Kasumi-1 (cell line): ENCODE data around the gene PGAP3.
"Not testable (repeated sequence)": the region's sequence is repeated elsewhere in the genome, so short reads cannot be mapped to it uniquely, and the experiment has no call there.

ENCODE experiments used
- DNase-seq, 2 experiments: peaks; one replicate each; lab custom pipeline; 2025; lab: John Stamatoyannopoulos, UW

Gene PGAP3

GRCh38 chr17:39715375-39716072 lies 27.7 kb upstream of the PGAP3 start:
- no peak for DNase-seq

DNA sequence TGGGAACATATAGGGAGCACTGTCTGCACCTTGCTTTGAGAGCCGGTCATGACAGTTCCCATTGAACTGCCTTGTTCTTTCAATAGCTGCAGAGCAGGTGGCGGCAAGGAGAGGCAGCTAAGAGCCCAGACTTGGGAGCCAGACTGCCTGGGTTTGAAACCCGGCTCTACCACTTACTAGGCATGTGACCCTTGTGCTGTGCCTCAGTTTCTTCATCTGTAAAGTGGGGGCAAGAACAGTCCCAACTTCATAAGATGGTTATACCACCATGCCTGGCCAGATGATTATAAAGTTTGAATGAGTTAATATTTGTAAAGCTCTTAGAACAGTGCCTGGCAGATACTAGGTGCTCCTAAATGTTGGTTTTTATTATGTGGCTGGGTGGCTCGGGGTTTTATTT lies 26.4 kb upstream of the PGAP3 start:
- DNase-seq: no peak

DNA sequence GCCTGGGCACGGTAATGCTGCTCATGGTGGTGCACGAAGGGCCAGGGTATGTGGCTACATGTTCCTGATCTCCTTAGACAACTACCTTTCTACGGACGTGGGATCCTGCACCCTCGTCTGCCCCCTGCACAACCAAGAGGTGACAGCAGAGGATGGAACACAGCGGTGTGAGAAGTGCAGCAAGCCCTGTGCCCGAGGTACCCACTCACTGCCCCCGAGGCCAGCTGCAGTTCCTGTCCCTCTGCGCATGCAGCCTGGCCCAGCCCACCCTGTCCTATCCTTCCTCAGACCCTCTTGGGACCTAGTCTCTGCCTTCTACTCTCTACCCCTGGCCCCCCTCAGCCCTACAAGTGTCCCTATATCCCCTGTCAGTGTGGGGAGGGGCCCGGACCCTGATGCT lies 24.0 kb upstream of the PGAP3 start:
- no peak for DNase-seq

DNA sequence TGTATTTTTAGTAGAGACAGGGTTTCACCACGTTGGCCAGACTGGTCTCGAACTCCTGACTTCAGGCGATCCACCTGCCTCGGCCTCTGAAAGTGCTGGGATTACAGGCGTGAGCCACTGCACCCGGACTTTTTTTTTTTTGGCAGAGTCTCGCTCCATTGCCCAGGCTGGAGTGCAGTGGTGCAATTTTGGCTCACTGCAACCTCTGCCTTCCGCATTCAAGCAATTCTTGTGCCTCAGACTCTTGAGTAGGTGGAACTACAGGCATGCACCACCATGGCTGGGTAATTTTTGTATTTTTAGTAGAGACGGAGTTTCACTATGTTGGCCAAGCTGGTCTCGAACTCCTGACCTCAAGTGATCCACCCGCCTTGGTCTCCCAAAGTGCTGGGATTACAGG lies 23.2 kb upstream of the PGAP3 start:
- DNase-seq: not testable (repeated sequence)

DNA sequence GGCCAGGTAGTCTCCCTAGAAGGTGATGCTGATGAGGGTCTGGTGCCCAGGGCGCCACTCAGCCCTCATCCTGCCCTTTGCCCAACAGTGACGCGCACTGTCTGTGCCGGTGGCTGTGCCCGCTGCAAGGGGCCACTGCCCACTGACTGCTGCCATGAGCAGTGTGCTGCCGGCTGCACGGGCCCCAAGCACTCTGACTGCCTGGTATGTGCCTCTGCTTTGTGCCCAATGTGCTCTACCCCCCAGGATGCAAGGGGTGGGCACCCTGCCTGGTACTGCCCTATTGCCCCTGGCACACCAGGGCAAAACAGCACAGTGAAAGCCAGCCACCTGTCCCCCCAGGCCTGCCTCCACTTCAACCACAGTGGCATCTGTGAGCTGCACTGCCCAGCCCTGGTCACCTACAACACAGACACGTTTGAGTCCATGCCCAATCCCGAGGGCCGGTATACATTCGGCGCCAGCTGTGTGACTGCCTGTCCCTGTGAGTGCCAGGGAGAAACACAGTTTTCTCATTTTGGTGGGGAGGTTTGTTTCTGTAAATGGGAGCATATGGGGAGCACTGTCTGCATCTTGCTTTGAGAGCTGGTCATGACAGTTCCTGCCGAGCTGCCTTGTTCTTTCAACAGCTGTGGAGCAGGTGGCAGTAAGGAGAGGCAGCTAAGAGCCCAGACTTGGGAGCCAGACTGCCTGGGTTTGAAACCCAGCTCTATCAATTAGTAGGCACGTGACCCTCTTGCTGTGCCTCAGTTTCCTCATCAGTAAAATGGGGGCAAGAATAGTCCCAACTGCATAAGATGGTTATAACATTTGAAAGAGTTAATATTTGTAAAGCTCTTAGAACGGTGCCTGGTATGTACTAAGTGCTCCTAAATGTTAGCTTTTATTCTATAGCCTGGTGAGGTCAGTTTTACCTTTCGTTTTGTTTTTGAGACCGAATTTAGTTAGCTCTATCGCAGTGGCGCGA lies 22.4 kb upstream of the PGAP3 start:
- DNase-seq: no peak

GRCh38 chr17:39709319-39709997 lies 21.6 kb upstream of the PGAP3 start:
- DNase-seq: no peak

- DNase-seq: no peak
Measured at GRCh38 chr17:39706921-39707337, 19.1 kb upstream of the PGAP3 start.

DNA sequence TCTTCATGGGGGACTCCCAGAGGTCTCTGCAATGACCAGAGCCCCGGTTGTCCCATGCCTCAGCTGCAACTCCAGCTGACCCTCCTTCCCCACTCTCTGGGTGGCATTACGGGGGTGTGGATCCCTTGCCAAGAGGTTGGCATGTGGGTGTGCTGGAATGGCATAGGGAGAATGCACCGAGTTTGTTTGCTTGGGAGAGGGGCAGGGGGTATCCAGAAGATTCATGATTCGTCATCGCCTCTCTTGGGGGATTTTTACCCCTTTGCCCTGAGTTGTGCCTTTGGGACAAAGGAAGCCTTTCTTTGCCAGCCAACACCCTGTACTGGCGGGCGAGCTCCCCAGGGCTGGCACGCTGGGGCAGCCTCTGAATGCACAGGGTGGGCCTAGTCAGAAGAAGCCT lies 18.5 kb upstream of the PGAP3 start:
- DNase-seq: no peak

GRCh38 chr17:39705786-39706348 lies 18.0 kb upstream of the PGAP3 start:
- DNase-seq: no peak

GRCh38 chr17:39704821-39705551 lies 17.1 kb upstream of the PGAP3 start:
- DNase-seq: no peak

DNA sequence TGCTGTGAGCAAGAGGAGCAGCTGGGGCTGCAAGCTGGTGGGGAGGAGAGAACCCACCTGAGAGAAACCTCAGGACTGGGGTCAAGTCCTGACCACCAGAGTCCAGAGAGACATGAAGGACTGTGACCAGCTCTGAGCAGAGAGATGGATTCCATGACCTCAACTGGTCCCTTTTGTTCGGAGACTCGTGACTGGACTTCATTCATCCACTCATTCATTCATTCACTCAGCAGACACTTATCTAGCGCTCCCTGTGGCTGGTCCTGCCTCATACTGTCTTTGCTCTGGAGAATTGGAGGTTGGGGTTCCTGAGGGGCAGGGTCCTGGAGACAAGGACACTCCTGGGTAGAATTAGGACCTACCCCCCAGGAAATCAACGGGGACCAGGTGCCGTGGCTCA lies 16.1 kb upstream of the PGAP3 start:
- DNase-seq: no peak

DNA sequence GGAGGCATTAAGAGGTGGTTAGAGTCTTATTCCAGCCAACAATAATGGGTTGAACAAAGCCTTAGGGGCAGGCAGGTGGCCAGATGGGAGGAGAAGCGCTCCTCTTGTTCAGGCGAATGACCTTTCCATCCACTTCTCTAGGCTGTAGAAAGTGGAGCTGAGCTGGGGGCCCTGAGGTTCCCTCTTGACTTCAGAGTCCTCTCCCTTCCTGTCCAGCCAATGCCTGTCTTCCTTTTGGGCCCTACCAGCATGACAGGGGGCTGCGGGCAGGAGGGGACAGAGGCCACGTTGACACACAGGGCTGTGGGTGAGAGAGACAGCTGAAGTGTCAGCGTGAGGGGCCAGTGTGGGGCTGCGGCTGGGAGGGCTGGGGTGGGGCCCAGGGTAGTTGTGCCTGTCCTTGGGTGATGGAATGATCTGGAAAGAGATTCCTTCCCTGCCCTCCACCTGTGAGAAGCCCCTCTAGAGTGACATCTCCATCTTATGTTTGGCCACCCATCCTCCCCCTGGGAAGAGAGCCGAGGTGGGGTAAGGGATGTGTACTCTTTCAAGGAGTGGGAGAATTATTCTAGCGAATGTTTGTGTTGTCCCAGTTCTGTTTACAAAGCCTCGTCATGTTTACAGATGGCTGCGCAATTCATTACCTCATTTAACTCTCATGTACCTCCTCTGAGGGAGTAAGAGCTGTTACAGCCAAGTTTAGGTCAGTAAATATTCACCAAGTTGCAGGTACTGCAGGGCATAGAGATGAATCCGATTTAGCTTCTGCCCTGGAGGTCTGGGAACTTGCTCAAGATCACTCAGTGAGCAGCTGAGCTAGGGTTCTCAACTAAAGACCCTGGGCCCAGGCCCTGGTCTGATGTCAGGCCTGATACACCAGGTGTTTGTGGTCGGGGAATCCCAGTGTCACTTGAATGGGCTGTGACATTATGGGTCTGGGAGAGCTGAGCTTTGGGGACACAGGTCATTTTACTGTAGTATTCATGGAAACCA lies 15.3 kb upstream of the PGAP3 start:
- DNase-seq: no peak

GRCh38 chr17:39701784-39702422 lies 14.0 kb upstream of the PGAP3 start:
- DNase-seq: no peak

GRCh38 chr17:39701012-39701783 lies 13.3 kb upstream of the PGAP3 start:
- no peak for DNase-seq

- DNase-seq: no peak
Measured at GRCh38 chr17:39700148-39700987, 12.5 kb upstream of the PGAP3 start.

DNA sequence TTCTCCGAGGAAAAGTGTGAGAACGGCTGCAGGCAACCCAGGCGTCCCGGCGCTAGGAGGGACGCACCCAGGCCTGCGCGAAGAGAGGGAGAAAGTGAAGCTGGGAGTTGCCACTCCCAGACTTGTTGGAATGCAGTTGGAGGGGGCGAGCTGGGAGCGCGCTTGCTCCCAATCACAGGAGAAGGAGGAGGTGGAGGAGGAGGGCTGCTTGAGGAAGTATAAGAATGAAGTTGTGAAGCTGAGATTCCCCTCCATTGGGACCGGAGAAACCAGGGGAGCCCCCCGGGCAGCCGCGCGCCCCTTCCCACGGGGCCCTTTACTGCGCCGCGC lies 11.9 kb upstream of the PGAP3 start, which contains the start of gene ERBB2:
Gene ERBB2 (plus strand): TSS at position 247 of the 330 bp plus-strand sequence. CDS start 175 bp downstream, outside the sequence.
- no peak for DNase-seq

DNA sequence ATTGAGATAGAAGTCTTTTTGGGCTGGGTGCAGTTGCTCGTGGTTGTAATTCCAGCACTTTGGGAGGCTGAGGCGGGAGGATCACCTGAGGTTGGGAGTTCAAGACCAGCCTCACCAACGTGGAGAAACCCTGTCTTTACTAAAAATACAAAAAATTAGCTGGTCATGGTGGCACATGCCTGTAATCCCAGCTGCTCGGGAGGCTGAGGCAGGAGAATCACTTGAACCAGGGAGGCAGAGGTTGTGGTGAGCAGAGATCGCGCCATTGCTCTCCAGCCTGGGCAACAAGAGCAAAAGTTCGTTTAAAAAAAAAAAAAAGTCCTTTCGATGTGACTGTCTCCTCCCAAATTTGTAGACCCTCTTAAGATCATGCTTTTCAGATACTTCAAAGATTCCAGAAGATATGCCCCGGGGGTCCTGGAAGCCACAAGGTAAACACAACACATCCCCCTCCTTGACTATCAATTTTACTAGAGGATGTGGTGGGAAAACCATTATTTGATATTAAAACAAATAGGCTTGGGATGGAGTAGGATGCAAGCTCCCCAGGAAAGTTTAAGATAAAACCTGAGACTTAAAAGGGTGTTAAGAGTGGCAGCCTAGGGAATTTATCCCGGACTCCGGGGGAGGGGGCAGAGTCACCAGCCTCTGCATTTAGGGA lies 11.4 kb upstream of the PGAP3 start:
- not testable (repeated sequence) for DNase-seq

GRCh38 chr17:39697961-39698360 lies 10.1 kb upstream of the PGAP3 start:
- DNase-seq: no peak
